ENCODE measurements around the gene DEFB116.
"Not testable (repeated sequence)": the region's sequence is repeated elsewhere in the genome, so short reads cannot be mapped to it uniquely, and the experiment has no call there.

DEFB116 gene, protein sequence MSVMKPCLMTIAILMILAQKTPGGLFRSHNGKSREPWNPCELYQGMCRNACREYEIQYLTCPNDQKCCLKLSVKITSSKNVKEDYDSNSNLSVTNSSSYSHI

DNA sequence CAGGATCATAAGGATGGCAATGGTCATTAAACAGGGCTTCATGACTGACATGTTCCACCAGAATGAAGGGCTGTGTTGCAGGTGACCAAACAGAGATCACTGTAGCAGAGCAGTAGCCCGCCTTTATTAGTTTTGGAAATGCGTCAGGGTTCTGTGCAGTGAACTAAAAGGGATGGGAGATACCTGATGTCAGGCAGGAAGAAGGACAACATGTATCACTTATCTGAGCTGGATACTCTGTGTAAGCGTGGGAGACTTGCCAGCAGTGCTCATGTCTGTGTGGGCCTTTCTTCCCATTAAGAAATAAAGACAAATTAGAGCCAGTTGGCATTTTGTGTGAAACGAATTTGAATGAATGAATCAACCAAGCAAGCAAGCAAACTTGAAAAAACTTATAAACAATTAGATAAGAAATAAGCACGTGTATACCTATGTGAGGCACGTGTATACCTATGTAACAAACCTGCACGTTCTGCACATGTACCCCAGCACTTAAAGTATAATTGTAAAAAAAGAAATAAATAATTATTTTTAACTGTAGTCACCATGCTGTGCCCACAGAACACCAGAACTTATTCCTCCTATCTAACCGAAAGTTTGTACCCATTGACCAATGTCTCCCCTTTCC lies at the start of gene DEFB116:
DEFB116 (minus strand) TSS at position 51 of the 628 bp plus-strand sequence; CDS start at position 51, 0 bp downstream.
- no peak for DNase-seq

DNA sequence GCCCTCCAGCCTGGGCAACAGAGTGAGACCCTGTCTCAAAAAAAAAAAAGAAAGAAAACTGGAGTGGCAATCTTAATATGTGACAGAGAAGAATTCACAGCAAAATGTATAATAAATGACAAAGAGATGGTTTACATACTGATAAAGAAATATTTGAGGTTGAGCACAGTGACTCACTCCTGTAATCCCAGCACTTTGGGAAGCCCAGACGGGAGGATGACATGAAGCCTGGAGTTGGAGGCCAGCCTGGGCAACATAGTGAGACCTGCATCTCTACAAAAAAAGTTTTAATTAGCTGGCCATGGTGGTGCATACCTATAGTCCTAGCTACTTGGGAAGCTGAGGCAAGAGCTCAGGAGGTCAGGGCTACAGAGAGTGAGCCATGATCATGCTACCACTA lies 47.6 kb upstream of the DEFB116 start:
- no peak for DNase-seq

DNA sequence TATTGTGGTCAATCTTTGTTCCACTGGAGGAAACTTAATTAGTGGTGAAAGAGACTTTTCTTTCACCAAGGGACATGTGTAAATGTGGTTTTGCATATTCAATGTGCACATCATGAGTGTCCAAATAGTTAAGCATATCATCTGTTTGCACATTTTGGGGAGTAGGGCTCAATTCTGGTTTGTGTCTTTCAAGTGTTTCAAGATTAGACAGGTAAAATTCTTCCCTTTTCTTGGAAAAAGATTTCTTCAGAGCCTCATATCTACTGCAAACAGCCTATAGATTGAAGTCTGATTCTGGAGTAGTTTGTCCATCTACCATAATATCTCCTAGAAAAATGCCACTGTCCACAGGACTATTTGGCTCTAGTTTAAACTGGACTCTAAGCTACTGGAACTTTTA lies 33.1 kb upstream of the DEFB116 start:
- no peak for DNase-seq

DNA sequence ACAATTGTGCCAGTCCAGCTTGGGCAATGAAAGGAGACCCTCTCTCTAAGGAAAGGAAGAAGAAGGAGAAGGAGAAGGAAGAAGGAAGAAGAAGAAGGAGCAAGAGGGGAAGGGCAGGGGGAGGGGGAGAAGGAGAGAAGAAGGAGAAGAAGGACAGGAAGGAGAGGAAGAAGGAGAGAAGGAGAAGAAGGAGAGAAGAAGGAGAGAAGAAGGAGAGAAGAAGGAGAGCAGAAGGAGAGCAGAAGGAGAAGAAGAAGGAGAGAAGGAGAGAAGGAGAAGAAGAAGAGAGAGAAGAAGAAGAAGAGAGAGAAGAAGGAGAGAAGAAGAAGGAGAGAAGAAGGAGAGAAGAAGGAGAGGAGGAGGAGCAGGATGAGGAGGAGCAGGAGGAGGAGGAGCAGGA lies 22.5 kb upstream of the DEFB116 start:
- DNase-seq = no peak

DNA sequence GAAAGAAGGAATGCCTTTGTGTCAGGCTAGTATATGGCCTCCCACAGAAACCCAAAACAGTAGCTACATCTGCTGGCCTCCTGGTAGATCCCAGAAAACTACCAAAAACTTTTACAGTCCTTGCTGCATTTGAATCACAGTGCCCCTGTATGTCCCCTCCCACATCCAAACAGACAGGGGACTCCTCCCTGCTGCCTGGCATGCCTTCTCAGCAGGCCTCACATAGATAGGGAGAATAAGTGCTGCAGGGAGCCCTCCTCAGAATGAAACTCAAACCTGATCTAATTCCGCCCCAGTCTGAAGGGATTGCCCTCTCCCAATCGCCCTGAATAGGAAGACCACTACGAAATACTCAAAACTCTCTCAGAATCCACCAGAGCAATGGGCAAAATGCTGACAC lies 14.1 kb upstream of the DEFB116 start:
- no peak for DNase-seq

DNA sequence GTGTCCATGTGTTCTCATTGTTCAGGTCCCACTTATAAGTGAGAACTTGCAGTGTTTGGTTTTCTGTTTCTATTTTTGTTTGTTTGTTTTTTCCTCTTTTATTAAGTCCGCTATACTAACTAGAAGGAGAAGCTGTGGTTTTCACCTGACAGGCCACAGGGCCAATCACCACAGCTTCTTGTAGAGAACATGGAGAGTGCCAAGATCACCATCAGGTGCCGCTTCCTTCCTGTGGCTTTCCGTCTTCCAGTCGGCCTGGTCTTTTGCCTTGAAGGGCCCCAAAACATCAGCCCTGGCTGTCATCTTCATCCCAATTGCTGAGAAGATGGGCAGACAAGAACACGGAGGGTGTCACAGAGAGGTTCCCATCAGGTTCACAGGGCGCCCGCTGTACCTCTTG lies 23.4 kb downstream of the DEFB116 start:
- DNase-seq = not testable (repeated sequence)

DNA sequence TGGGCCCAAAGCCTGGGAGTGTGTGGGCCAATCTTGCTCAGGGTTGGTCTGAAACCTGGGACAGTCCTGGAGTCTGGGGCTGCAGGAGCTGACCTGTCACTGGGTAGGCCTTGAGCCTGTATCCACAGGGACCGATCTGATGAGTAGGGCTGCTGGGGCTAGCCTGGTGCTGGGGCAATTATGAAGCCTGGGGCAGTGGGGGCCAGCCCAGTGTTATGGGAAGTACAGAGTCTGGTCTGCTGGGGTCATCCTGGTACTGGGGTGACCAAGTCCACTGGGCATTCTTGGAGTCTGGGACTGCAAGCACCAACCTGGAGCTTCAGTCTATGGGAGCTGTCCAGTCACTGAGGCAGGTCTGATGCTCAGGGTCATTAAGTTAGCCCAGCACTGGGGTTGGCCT lies 30.2 kb downstream of the DEFB116 start:
- DNase-seq = no peak

DNA sequence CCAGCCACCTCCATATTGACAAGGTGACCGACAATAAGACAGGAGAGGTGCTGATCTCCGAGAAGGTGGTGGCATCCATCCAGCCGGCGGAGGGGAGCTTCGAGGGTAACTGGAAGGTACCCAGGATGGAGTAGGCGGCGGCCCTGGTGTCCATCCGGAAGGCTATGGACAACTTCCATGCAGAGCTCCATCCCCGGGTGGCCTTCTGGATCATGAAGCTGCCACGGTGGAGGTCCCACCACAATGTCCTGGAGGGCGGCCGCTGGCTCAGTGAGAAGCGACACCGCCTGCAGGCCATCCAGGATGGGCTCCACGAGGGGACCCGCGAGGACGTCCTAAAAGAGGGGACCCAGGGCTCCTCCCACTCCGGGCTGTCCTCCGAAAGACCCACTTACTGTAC lies 33.9 kb downstream of the DEFB116 start:
- no peak for DNase-seq

DNA sequence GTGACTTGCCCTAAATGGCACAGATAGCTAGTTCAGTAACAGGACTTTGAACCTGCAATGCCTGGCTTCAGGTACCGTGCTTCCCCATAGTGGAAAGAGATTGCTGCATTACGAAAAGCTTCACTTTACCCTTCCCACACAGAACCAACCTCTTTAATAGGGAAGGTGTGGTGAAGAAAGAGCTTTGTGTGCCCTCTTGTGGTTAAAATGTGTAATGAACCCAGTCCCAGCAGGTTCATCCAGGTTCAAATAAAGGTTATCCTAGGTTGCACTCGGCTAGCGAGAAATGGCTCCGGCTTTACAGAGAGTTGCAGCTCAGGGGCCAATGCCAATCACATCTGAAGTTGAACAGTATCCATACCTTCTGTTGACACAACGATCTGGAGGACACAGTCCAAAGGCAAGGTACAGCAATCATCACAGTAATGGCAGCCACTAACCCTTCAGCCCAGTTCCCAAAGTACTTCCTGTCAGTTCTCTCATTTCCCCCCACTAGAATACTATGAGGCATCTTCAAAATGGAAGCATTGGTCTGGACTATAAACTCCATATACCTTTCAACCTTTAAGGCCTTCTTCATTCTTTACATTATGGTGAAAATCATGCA lies 48.0 kb downstream of the DEFB116 start:
- DNase-seq = peak in 2 of 3 donors; percentile 18 to 24

DNA sequence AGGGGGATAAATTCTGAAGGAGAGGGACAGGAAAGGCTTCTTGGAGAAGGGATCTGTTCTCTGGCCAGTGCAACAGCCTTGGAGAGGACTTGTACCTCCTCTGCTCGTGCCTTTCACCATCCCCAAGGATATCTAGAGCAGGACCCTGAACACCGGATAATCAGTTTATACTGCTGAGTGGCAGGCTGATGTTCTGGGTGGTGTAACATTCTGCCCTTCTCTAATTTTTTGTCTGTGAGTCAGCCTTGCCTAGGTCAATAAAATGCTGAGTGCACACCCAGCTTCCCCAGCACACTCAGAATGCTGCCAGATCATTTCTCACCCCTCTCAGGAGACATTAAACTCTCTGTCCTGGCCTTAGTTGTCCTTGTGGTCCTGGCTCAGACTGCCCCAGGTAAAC lies 51.0 kb downstream of the DEFB116 start, which contains the start of gene DEFB115:
DEFB115 (plus strand) TSS at position 301 of the 400 bp plus-strand sequence; CDS start at position 301, 0 bp downstream.
- no peak for DNase-seq

DNA sequence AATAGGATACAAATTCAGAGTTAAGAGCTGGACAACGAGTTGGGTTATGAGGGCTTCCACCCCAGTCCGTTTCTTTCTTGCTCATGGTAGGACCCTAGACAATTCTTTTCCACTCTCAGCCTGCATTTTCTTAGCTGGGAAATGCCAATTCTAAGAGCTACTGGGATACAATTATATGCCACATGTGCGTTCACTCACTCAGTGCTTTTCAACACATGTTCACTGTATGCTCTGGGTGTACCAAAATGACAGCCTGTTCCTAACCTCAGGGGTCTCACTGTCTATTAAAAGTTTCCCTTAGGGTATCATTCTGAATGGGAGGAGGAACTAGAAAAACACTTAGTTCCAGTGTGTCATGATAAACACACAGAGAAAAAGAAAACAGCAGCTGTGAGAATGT lies 51.4 kb downstream of the DEFB116 start:
- DNase-seq = no peak
